Activated CD8-positive, alpha-beta T cell treated with anti-CD3 and anti-CD28 coated beads for 36 hours (primary cell): ENCODE data around the gene CPB2. TPM values are rescaled to one million over a fixed set of nuclear protein-coding genes. Genes with fewer than 3 reads are reported as not detected.

Source experiments
- ATAC-seq: fragments of 200-7000 bp; cut with Tn5 transposase; one replicate; pipeline ENCODE4 v1.10.0; 2021; ENCODE audit warnings: mild to moderate bottlenecking, moderate library complexity
- CTCF ChIA-PET: fragments of 350-600 bp; sonication (Branson Sonifier 250); formaldehyde crosslinking; loops from one replicate; lab custom pipeline; 2021; ENCODE audit warnings: antibody characterized with exemption; lab: Charles Lee
- POLR2A ChIA-PET: fragments of 350-600 bp; sonication (Branson Sonifier 250); formaldehyde crosslinking; loops from one replicate; lab custom pipeline; 2021; ENCODE audit warnings: antibody characterized with exemption; lab: Charles Lee
- DNase-seq: peaks from one replicate; pipeline ENCODE4 v3.0.0-alpha.2; 2020
- H3K27ac Mint-ChIP-seq: one replicate; pipeline ENCODE4 v1.8.0; 2021; ENCODE audit warnings: mild to moderate bottlenecking, mixed read lengths
- H3K27me3 Mint-ChIP-seq: one replicate; pipeline ENCODE4 v1.8.0; 2021; ENCODE audit warnings: mixed read lengths
- H3K36me3 Mint-ChIP-seq: one replicate; pipeline ENCODE4 v1.8.0; 2021; ENCODE audit warnings: low read depth, mixed read lengths
- H3K4me1 Mint-ChIP-seq: one replicate; pipeline ENCODE4 v1.8.0; 2021; ENCODE audit warnings: low read depth, mixed read lengths
- H3K4me3 Mint-ChIP-seq: one replicate; pipeline ENCODE4 v1.8.0; 2021; ENCODE audit warnings: mild to moderate bottlenecking, moderate library complexity, mixed read lengths
- H3K9me3 Mint-ChIP-seq: one replicate; pipeline ENCODE4 v1.8.0; 2021; ENCODE audit warnings: mixed read lengths
- intact Hi-C: fragments of 100-400 bp; cut with micrococcal nuclease; formaldehyde crosslinking; loops from one replicate; pipeline ENCODE4 v1.10.0; 2022
- total RNA-seq, 2 experiments: library from RNA; stranded (reverse); gene quantifications; one replicate each; pipeline ENCODE4 v1.2.3, GENCODE V29; 2021
- TF ChIP-seq, protein P1 (sequence below): fragments of 200-600 bp; IDR thresholded peaks from one replicate; pipeline ENCODE4 v1.8.0; 2022; ENCODE audit warnings: antibody characterized with exemption, mild to moderate bottlenecking

The CPB2 gene
- total RNA-seq, 2 experiments from 2014 or later = not detected

DNA sequence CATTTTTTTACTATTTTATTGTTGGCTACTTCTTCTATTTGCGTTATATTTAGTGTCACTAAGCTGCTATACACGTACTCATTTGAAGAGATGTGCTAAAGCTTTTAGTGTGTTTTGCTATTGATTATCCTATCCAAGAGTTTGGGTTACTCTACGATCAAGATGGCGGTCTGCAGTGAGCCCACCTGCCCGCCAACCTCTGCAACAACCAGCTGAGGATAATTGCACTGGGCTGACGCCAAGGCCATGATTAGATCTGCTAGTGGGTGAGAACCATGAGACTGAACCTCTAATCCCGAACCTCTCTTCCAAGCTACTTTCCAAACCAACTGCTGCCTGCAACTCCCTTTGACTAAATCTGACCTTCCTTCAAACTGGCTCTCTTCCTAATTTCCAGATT lies 1.8 kb downstream of the CPB2 start:
- ATAC-seq (no peak), DNase-seq (no peak)
- TF ChIP-seq, protein P1, sequence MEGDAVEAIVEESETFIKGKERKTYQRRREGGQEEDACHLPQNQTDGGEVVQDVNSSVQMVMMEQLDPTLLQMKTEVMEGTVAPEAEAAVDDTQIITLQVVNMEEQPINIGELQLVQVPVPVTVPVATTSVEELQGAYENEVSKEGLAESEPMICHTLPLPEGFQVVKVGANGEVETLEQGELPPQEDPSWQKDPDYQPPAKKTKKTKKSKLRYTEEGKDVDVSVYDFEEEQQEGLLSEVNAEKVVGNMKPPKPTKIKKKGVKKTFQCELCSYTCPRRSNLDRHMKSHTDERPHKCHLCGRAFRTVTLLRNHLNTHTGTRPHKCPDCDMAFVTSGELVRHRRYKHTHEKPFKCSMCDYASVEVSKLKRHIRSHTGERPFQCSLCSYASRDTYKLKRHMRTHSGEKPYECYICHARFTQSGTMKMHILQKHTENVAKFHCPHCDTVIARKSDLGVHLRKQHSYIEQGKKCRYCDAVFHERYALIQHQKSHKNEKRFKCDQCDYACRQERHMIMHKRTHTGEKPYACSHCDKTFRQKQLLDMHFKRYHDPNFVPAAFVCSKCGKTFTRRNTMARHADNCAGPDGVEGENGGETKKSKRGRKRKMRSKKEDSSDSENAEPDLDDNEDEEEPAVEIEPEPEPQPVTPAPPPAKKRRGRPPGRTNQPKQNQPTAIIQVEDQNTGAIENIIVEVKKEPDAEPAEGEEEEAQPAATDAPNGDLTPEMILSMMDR = no peak
- H3K9me3 Mint-ChIP-seq = no peaks in the 10 kb centered on the region
- ChIA-PET CTCF (interaction anchor here (1.5 kb wide), 1 partner anchor 23 kb away, joined by 4 read pairs; no protein-coding TSS in a partner anchor), POLR2A (interaction anchor here (1.0 to 1.1 kb wide), 2 partner anchors 25 to 651 kb away, joined by 3 to 4 read pairs; no protein-coding TSS in a partner anchor)
- peaks cover 4% of the 10 kb centered on the region for H3K27me3 Mint-ChIP-seq
- no peaks in the 10 kb centered on the region for H3K36me3 Mint-ChIP-seq
- intact Hi-C loops = no loop called here
- H3K4me1 Mint-ChIP-seq = peaks cover 8% of the 10 kb centered on the region
- no peak overlapping the region for H3K27ac Mint-ChIP-seq
- H3K4me3 Mint-ChIP-seq = no peak overlapping the region

DNA sequence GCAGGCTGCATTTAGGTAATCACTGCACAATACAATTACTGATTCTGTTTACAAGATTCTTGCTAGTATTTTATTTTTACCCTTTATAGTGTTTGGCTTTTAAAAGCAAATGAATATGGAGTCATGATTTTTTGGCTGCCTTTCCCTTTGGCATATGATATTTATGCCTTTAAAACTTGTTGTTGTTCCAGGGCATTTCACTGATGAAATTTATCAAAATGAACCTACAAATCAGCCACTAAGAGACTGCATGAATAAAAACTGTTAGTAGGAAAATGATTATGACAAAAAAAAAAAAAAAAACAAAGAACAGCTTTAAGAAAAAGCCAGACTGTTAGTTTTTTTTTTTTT lies 2.6 kb downstream of the CPB2 start:
- ChIA-PET POLR2A (interaction anchor here (1.1 kb wide), 1 partner anchor 652 kb away, joined by 4 read pairs; no protein-coding TSS in a partner anchor), CTCF (no interaction called here)
- H3K4me3 Mint-ChIP-seq = no peak overlapping the region
- TF ChIP-seq, protein P1 = no peak
- H3K4me1 Mint-ChIP-seq = peaks cover 4% of the 10 kb centered on the region
- H3K36me3 Mint-ChIP-seq = no peaks in the 10 kb centered on the region
- ATAC-seq (no peak), DNase-seq (no peak)
- H3K27ac Mint-ChIP-seq = no peak overlapping the region
- H3K27me3 Mint-ChIP-seq = peaks cover 4% of the 10 kb centered on the region
- intact Hi-C loops = no loop called here
- no peaks in the 10 kb centered on the region for H3K9me3 Mint-ChIP-seq

DNA sequence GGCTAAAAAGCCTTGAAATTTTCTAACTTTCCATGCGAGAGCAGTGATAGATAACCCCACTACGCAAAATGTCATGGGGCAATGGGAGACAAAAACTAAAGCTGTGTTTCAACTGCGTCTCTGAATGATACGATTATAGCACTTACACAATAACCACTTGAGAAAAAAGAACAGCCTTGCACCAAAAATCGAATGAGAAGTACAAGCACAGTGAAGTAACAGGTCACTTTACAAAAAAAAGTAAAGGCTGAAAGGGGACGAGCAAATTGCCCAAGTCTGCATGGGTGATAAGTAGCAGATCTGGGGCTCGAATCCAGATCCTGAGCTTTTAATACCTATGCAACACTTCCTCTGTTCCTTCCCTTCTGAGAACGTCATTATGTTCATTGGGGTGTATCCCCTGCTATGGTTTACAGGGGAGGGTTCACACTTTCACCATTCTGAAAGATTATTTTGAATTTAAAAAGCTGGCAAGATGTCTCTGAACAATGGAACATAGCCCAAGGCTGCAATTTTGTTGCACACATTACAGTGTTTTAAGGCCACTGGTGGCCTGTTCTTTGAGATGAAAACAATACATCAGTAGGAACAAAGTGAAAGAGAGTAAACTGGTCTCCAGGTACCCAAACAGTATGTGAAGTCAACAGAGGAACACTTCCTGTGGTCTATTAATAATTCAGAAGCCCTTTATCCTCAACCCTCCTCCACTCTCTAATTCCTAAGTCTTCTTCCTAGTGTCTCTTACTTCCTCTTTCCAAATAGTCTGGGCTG lies 3.2 kb downstream of the CPB2 start:
- no peak overlapping the region for H3K27ac Mint-ChIP-seq
- POLR2A ChIA-PET = no interaction called here
- intact Hi-C loops = no loop called here
- ATAC-seq = no peak
- H3K4me1 Mint-ChIP-seq = no peaks in the 10 kb centered on the region
- peaks cover 2% of the 10 kb centered on the region for H3K27me3 Mint-ChIP-seq
- H3K9me3 Mint-ChIP-seq = no peaks in the 10 kb centered on the region
- CTCF ChIA-PET = no interaction called here
- no peak overlapping the region for H3K4me3 Mint-ChIP-seq
- TF ChIP-seq, protein P1 = no peak
- H3K36me3 Mint-ChIP-seq = no peaks in the 10 kb centered on the region
- DNase-seq = no peak

DNA sequence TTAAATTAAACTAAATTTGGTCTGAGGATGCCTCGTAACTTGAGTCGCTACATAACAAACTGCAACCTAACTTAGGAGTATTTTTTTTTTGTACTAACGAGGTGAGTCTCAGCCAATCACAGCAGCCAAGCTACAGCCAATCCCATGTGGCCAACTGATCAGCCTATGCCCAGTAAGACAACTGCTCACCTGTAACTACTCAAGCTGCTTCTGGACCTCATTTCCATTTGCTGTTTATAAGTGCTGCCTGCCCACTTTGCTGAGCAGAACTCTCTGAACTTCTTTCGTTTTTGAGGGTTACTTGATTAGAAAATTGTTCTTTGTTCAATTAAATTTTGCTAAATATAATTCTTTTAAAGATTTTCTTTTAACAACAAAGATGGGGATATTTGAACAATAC lies 3.8 kb downstream of the CPB2 start:
- H3K4me3 Mint-ChIP-seq = no peak overlapping the region
- H3K36me3 Mint-ChIP-seq = no peaks in the 10 kb centered on the region
- H3K27ac Mint-ChIP-seq = no peak overlapping the region
- no peak for DNase-seq
- ChIA-PET POLR2A (no interaction called here), CTCF (no interaction called here)
- intact Hi-C loops = no loop called here
- H3K27me3 Mint-ChIP-seq = peaks cover 3% of the 10 kb centered on the region
- no peaks in the 10 kb centered on the region for H3K9me3 Mint-ChIP-seq
- ATAC-seq = no peak
- H3K4me1 Mint-ChIP-seq = no peaks in the 10 kb centered on the region
- TF ChIP-seq, protein P1 = no peak

DNA sequence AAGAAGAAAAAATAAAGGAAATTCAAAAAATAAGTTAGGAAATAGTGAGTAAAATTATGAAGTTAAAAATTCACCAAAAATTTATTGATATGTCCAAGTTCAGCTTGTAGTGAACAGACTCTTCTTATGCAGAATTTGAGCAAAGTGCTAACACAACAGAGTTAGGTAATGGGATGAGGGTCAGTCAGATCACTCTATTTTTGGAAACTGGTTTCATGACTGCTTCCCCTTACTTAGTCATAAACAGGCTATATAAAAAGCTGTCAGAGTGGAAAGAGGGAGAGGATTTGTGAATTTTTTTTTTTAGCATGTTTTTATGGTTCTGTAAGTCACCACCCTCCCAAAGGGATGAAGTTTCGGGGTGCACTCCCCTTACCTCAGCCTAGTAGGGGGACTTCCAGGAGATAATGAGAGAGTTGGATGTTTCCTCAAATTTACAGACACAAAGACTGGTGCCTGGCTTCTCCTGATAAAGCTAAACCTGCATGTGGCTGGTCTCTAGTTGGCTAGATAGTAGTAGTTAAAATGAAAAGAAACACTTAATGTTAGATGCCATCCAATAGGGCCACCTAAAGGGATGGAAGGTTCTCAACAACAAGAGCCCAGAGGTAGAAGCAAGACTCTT lies 4.5 kb downstream of the CPB2 start:
- no peaks in the 10 kb centered on the region for H3K36me3 Mint-ChIP-seq
- no peaks in the 10 kb centered on the region for H3K4me1 Mint-ChIP-seq
- intact Hi-C loops = no loop called here
- no peak overlapping the region for H3K27ac Mint-ChIP-seq
- DNase-seq (no peak), ATAC-seq (no peak)
- peaks cover 3% of the 10 kb centered on the region for H3K27me3 Mint-ChIP-seq
- ChIA-PET POLR2A (interaction anchor here (0.8 kb wide), 1 partner anchor 48 kb away, joined by 3 read pairs; the partner anchor contains the start of gene ZC3H13), CTCF (no interaction called here)
- no peak overlapping the region for H3K4me3 Mint-ChIP-seq
- TF ChIP-seq, protein P1 = no peak
- no peaks in the 10 kb centered on the region for H3K9me3 Mint-ChIP-seq
